SK-N-SH (cell line): ENCODE data around the gene PPP1R9A. TPM values are rescaled to one million over a fixed set of nuclear protein-coding genes. Genes with fewer than 3 reads are reported as not detected.

Experiments used
- CTCF ChIA-PET: fragments of 300-600, 350-600 bp; formaldehyde crosslinking; extraction: SDS; loops from one replicate; lab custom pipeline; 2021; lab: Yijun Ruan, JAX
- POLR2A ChIA-PET: fragments of 350-600 bp; sonication (Branson Sonifier 250); formaldehyde crosslinking; extraction: SDS; loops from one replicate; lab custom pipeline; 2020; ENCODE audit warnings: antibody characterized with exemption, inconsistent platforms; lab: Yijun Ruan, JAX
- DNase-seq: peaks from one replicate; pipeline ENCODE4 v3.0.0; 2012
- H2AFZ ChIP-seq: fragments of 200-600 bp; sonication (generic); 2 replicates; pipeline ENCODE4 v1.8.1; 2016; ENCODE audit warnings: antibody characterized with exemption, mild to moderate bottlenecking, low read depth
- H3F3A ChIP-seq: fragments of 200-600 bp; sonication (generic); replicated peaks from 2 replicates; pipeline ENCODE3; 2016; ENCODE audit warnings: antibody characterized with exemption, mild to moderate bottlenecking; ENCODE audit not compliant: insufficient read depth
- H3K27ac ChIP-seq, 2 experiments: fragments of 200-500 bp in 1 of 2; fragments of 200-600 bp in 1 of 2; sonication (Bioruptor generic) in 1 of 2; sonication (generic), shearing (Covaris generic) in 1 of 2; 2 replicates each; pipeline versions ENCODE4 v1.5.1 to v1.6.1; 2014 to 2016; ENCODE audit warnings: low read depth in 2 of 2, inconsistent platforms in 1 of 2, low read length in 1 of 2, mild to moderate bottlenecking in 1 of 2, mixed read lengths in 1 of 2
- H3K27me3 ChIP-seq: fragments of 200-600 bp; sonication (generic), shearing (Covaris generic); 2 replicates; pipeline ENCODE4 v1.6.1; 2016; ENCODE audit warnings: mixed run types; ENCODE audit not compliant: insufficient read depth
- H3K36me3 ChIP-seq, 2 experiments: fragments of 200-500 bp in 1 of 2; fragments of 200-600 bp in 1 of 2; sonication (Bioruptor generic) in 1 of 2; sonication (generic) in 1 of 2; replicated peaks in 1 of 2; 2 replicates each; pipeline versions ENCODE3 to v1.5.1; 2014 to 2016; ENCODE audit warnings: low read length in 1 of 2, mild to moderate bottlenecking in 1 of 2; ENCODE audit not compliant: insufficient read depth in 2 of 2, control insufficient read depth in 1 of 2
- H3K4me1 ChIP-seq, 2 experiments: fragments of 200-500 bp in 1 of 2; fragments of 200-600 bp in 1 of 2; sonication (Bioruptor generic) in 1 of 2; sonication (generic), shearing (Covaris generic) in 1 of 2; 2 replicates each; pipeline versions ENCODE4 v1.5.1 to v1.6.1; 2014 to 2016; ENCODE audit warnings: low read depth in 1 of 2, low read length in 1 of 2, mixed run types in 1 of 2; ENCODE audit not compliant: insufficient read depth in 2 of 2, control insufficient read depth in 1 of 2
- H3K4me2 ChIP-seq: fragments of 200-600 bp; sonication (generic), shearing (Covaris generic); 2 replicates; pipeline ENCODE4 v1.6.1; 2017; ENCODE audit warnings: mixed run types
- H3K4me3 ChIP-seq, 2 experiments: fragments of 200-500 bp in 1 of 2; fragments of 200-600 bp in 1 of 2; sonication (Bioruptor generic) in 1 of 2; sonication (generic), shearing (Covaris generic) in 1 of 2; 2 replicates each; pipeline versions ENCODE4 v1.5.1 to v1.8.1; 2014 to 2016; ENCODE audit warnings: low read depth in 2 of 2, inconsistent platforms in 1 of 2, low read length in 1 of 2, mild to moderate bottlenecking in 1 of 2, mixed read lengths in 1 of 2, moderate library complexity in 1 of 2
- H3K79me2 ChIP-seq: fragments of 200-600 bp; sonication (generic); 2 replicates; pipeline ENCODE4 v1.8.1; 2017; ENCODE audit warnings: mild to moderate bottlenecking; ENCODE audit not compliant: insufficient read depth
- H3K9ac ChIP-seq: fragments of 200-600 bp; sonication (generic); 2 replicates; pipeline ENCODE4 v1.6.1; 2017; ENCODE audit warnings: mixed run types
- H3K9me2 ChIP-seq: fragments of 200-600 bp; sonication (generic); 2 replicates; pipeline ENCODE4 v1.6.1; 2017; ENCODE audit warnings: mixed run types
- H3K9me3 ChIP-seq: fragments of 200-600 bp; sonication (generic); 2 replicates; pipeline ENCODE4 v1.6.1; 2017; ENCODE audit warnings: mixed run types, mild to moderate bottlenecking, moderate library complexity
- H4K20me1 ChIP-seq: fragments of 200-600 bp; sonication (generic); 2 replicates; pipeline ENCODE4 v1.6.1; 2017; ENCODE audit warnings: mild to moderate bottlenecking, mixed run types; ENCODE audit not compliant: insufficient read depth
- FOXM1 ChIP-seq: IDR thresholded peaks from 2 replicates; pipeline ENCODE4 v1.4.0; 2012; ENCODE audit warnings: low read depth, mild to moderate bottlenecking
- JUND ChIP-seq: IDR thresholded peaks from 2 replicates; pipeline ENCODE4 v1.4.0; 2012
- MXI1 ChIP-seq: IDR thresholded peaks from 2 replicates; pipeline ENCODE4 v1.6.1; 2012; ENCODE audit warnings: mild to moderate bottlenecking, low read depth, low read length, improper control_type of control experiment
- NFIC ChIP-seq: IDR thresholded peaks from 2 replicates; pipeline ENCODE4 v1.4.0; 2012; ENCODE audit warnings: borderline replicate concordance
- RCOR1 ChIP-seq: fragments of 150-350 bp; IDR thresholded peaks from 2 replicates; pipeline ENCODE4 v1.6.1; 2017; ENCODE audit warnings: antibody characterized with exemption, low read length
- RFX5 ChIP-seq: IDR thresholded peaks from 2 replicates; pipeline ENCODE4 v1.6.1; 2012; ENCODE audit warnings: mild to moderate bottlenecking, improper control_type of control experiment, low read length
- SMC3 ChIP-seq: IDR thresholded peaks from 2 replicates; pipeline ENCODE4 v1.6.1; 2012; ENCODE audit warnings: low read depth, low read length, improper control_type of control experiment
- TCF12 ChIP-seq: IDR thresholded peaks from 2 replicates; pipeline ENCODE4 v1.4.0; 2012
- polyA plus RNA-seq, 3 experiments: library from polyadenylated mRNA; depleted of rRNA; stranded (reverse); fragments of >200 nt; gene quantifications; 2 replicates each; pipeline ENCODE4 v1.2.3, GENCODE V29; 2012
- TF ChIP-seq, protein P1 (sequence below): IDR thresholded peaks from 2 replicates; pipeline ENCODE4; 2012
- TF ChIP-seq, protein P2 (sequence below): IDR thresholded peaks from 2 replicates; pipeline ENCODE4 v1.4.0; 2012; ENCODE audit warnings: low read depth
- TF ChIP-seq, protein P3 (sequence below): fragments of 150-350 bp; IDR thresholded peaks from 2 replicates; pipeline ENCODE4 v1.6.1; 2016; ENCODE audit warnings: mild to moderate bottlenecking, low read depth, low read length
- TF ChIP-seq, protein P4 (sequence below): fragments of 200-600 bp; sonication (generic); IDR thresholded peaks from 2 replicates; pipeline ENCODE4 v1.6.1; 2017; ENCODE audit warnings: antibody characterized with exemption, mild to moderate bottlenecking, moderate library complexity
- TF ChIP-seq, protein P5 (sequence below): IDR thresholded peaks from 2 replicates; pipeline ENCODE4 v1.6.1; 2012; ENCODE audit warnings: mild to moderate bottlenecking, low read depth, low read length, moderate library complexity

PPP1R9A gene
- polyA plus RNA-seq, 1 of the 3 experiments (the other 2 are of a cell fraction) = 0.30 TPM

DNA sequence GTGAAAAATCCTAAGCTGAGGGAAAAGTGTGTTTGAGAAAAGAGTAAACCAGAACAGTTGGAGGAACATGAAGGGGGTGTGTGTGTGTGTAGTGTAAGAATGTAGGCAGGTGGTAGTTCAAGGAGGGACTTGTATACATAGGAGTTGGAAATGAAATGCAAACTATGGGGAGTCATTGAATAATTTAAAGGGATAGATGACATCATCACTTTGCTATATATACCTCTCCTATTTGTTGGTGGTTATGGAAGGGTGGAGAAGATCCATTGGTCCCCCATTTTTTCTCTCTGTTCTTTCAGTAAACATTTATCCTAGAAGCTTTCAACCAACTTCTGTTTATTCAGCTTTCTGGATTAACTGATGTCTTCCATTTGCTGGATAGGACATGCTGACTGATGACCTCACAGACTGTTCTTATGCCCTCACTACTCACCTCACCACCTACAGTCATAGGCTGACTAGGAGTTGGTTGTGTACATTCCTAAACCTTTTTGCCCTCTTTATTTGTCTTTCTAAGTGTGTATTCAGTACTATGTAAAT, 20.8 kb downstream of the PPP1R9A start:
- Histone ChIP-seq H3F3A (no peaks in the 10 kb centered on the region), H3K36me3 (no peaks in the 10 kb centered on the region), H3K9me2 (no peaks in the 10 kb centered on the region), H3K4me3 (no peak overlapping the region), H3K27me3 (peaks cover 4% of the 10 kb centered on the region; the same call in 1 of the 2 replicates), H3K4me1 (no peaks in the 10 kb centered on the region; a peak in 1 of 4 replicates), H3K4me2 (no peak overlapping the region), H3K27ac (no peak overlapping the region), H3K9me3 (no peaks in the 10 kb centered on the region), H2AFZ (no peak overlapping the region), H3K79me2 (no peaks in the 10 kb centered on the region), H3K9ac (no peak overlapping the region), H4K20me1 (no peaks in the 10 kb centered on the region)
- TF ChIP-seq NFIC (no peak), MXI1 (no peak), FOXM1 (no peak), SMC3 (no peak), TCF12 (no peak), RFX5 (no peak), JUND (no peak), RCOR1 (no peak)
- TF ChIP-seq, protein P1, sequence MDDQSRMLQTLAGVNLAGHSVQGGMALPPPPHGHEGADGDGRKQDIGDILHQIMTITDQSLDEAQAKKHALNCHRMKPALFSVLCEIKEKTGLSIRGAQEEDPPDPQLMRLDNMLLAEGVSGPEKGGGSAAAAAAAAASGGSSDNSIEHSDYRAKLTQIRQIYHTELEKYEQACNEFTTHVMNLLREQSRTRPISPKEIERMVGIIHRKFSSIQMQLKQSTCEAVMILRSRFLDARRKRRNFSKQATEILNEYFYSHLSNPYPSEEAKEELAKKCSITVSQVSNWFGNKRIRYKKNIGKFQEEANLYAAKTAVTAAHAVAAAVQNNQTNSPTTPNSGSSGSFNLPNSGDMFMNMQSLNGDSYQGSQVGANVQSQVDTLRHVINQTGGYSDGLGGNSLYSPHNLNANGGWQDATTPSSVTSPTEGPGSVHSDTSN = no peak
- TF ChIP-seq, protein P2, sequence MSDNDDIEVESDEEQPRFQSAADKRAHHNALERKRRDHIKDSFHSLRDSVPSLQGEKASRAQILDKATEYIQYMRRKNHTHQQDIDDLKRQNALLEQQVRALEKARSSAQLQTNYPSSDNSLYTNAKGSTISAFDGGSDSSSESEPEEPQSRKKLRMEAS = no peak
- TF ChIP-seq, protein P3, sequence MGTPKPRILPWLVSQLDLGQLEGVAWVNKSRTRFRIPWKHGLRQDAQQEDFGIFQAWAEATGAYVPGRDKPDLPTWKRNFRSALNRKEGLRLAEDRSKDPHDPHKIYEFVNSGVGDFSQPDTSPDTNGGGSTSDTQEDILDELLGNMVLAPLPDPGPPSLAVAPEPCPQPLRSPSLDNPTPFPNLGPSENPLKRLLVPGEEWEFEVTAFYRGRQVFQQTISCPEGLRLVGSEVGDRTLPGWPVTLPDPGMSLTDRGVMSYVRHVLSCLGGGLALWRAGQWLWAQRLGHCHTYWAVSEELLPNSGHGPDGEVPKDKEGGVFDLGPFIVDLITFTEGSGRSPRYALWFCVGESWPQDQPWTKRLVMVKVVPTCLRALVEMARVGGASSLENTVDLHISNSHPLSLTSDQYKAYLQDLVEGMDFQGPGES = no peak
- TF ChIP-seq, protein P4, sequence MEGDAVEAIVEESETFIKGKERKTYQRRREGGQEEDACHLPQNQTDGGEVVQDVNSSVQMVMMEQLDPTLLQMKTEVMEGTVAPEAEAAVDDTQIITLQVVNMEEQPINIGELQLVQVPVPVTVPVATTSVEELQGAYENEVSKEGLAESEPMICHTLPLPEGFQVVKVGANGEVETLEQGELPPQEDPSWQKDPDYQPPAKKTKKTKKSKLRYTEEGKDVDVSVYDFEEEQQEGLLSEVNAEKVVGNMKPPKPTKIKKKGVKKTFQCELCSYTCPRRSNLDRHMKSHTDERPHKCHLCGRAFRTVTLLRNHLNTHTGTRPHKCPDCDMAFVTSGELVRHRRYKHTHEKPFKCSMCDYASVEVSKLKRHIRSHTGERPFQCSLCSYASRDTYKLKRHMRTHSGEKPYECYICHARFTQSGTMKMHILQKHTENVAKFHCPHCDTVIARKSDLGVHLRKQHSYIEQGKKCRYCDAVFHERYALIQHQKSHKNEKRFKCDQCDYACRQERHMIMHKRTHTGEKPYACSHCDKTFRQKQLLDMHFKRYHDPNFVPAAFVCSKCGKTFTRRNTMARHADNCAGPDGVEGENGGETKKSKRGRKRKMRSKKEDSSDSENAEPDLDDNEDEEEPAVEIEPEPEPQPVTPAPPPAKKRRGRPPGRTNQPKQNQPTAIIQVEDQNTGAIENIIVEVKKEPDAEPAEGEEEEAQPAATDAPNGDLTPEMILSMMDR = no peak
- TF ChIP-seq, protein P5, sequence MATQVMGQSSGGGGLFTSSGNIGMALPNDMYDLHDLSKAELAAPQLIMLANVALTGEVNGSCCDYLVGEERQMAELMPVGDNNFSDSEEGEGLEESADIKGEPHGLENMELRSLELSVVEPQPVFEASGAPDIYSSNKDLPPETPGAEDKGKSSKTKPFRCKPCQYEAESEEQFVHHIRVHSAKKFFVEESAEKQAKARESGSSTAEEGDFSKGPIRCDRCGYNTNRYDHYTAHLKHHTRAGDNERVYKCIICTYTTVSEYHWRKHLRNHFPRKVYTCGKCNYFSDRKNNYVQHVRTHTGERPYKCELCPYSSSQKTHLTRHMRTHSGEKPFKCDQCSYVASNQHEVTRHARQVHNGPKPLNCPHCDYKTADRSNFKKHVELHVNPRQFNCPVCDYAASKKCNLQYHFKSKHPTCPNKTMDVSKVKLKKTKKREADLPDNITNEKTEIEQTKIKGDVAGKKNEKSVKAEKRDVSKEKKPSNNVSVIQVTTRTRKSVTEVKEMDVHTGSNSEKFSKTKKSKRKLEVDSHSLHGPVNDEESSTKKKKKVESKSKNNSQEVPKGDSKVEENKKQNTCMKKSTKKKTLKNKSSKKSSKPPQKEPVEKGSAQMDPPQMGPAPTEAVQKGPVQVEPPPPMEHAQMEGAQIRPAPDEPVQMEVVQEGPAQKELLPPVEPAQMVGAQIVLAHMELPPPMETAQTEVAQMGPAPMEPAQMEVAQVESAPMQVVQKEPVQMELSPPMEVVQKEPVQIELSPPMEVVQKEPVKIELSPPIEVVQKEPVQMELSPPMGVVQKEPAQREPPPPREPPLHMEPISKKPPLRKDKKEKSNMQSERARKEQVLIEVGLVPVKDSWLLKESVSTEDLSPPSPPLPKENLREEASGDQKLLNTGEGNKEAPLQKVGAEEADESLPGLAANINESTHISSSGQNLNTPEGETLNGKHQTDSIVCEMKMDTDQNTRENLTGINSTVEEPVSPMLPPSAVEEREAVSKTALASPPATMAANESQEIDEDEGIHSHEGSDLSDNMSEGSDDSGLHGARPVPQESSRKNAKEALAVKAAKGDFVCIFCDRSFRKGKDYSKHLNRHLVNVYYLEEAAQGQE = no peak
- CTCF ChIA-PET = interaction anchor here (1.3 kb wide), 1 partner anchor 13 kb away, joined by 3 read pairs; no protein-coding TSS in a partner anchor
- POLR2A ChIA-PET = no interaction called here
- DNase-seq = no peak
